Measurements from ENCODE around the gene PKP4. TPM values are rescaled to one million over a fixed set of nuclear protein-coding genes. Genes with fewer than 3 reads are reported as not detected.

Gene PKP4
- total RNA-seq, 2 experiments from 2014 or later, result 39.2 to 58.4 TPM

GRCh38 chr2:158603986-158604385 lies 147.2 kb downstream of the PKP4 start:
- POLR2A ChIA-PET, result no interaction called here

GRCh38 chr2:158610059-158610458 lies 153.3 kb downstream of the PKP4 start:
- DNase-seq, result no peak
- H3K9me3 Mint-ChIP-seq (ENCODE audit: low read depth), result no peaks in the 10 kb centered on the region
- H3K4me1 Mint-ChIP-seq, result no peaks in the 10 kb centered on the region
- intact Hi-C loops (cut with DNase I, micrococcal nuclease), result no loop called here
- ATAC-seq, result no peak
- CTCF ChIA-PET, result interaction anchor here (1.1 kb wide), 1 partner anchor 575 kb away, joined by 4 read pairs; no protein-coding TSS in a partner anchor
- POLR2A ChIA-PET, result no interaction called here
- H3K27ac Mint-ChIP-seq, result no peak overlapping the region
- no peaks in the 10 kb centered on the region for H3K36me3 Mint-ChIP-seq (ENCODE audit: low read depth)
- no peaks in the 10 kb centered on the region for H3K27me3 Mint-ChIP-seq
- H3K4me3 Mint-ChIP-seq, result no peak overlapping the region

More at GRCh38 chr2:158603986-158604385, 147.2 kb downstream of the PKP4 start:
- H3K36me3 Mint-ChIP-seq (ENCODE audit: low read depth), result peaks cover 1% of the 10 kb centered on the region
- H3K4me1 Mint-ChIP-seq, result no peaks in the 10 kb centered on the region
- intact Hi-C loops (cut with DNase I, micrococcal nuclease), result no loop called here
- CTCF ChIA-PET, result no interaction called here
- DNase-seq (no peak), ATAC-seq (no peak)
- no peak overlapping the region for H3K4me3 Mint-ChIP-seq
- H3K27me3 Mint-ChIP-seq, result no peaks in the 10 kb centered on the region
- no peak overlapping the region for H3K27ac Mint-ChIP-seq
- no peaks in the 10 kb centered on the region for H3K9me3 Mint-ChIP-seq (ENCODE audit: low read depth)

GRCh38 chr2:158616480-158617000 lies 159.8 kb downstream of the PKP4 start:
- H3K27ac Mint-ChIP-seq, result no peak overlapping the region
- DNase-seq (no peak), ATAC-seq (no peak)
- POLR2A ChIA-PET, result no interaction called here
- no peaks in the 10 kb centered on the region for H3K9me3 Mint-ChIP-seq (ENCODE audit: low read depth)
- intact Hi-C loops (cut with DNase I, micrococcal nuclease), result no loop called here
- CTCF ChIA-PET, result no interaction called here
- H3K4me3 Mint-ChIP-seq, result no peak overlapping the region
- no peaks in the 10 kb centered on the region for H3K4me1 Mint-ChIP-seq
- no peaks in the 10 kb centered on the region for H3K27me3 Mint-ChIP-seq
- H3K36me3 Mint-ChIP-seq (ENCODE audit: low read depth), result peaks cover 4% of the 10 kb centered on the region

GRCh38 chr2:158618891-158619490 lies 162.2 kb downstream of the PKP4 start:
- no peak for DNase-seq
- no peak for ATAC-seq
- CTCF ChIA-PET, result interaction anchor here (0.6 kb wide), 2 partner anchors 10 to 176 kb away, joined by 3 to 4 read pairs; no protein-coding TSS in a partner anchor
- no peak overlapping the region for H3K4me3 Mint-ChIP-seq
- no peaks in the 10 kb centered on the region for H3K9me3 Mint-ChIP-seq (ENCODE audit: low read depth)
- no peaks in the 10 kb centered on the region for H3K4me1 Mint-ChIP-seq
- intact Hi-C loops (cut with DNase I, micrococcal nuclease), result no loop called here
- no peak overlapping the region for H3K27ac Mint-ChIP-seq
- peaks cover 15% of the 10 kb centered on the region for H3K36me3 Mint-ChIP-seq (ENCODE audit: low read depth)
- POLR2A ChIA-PET, result interaction anchor here (0.5 kb wide), 1 partner anchor 452 kb away, joined by 3 read pairs; no protein-coding TSS in a partner anchor
- H3K27me3 Mint-ChIP-seq, result no peaks in the 10 kb centered on the region

GRCh38 chr2:158619496-158619895 lies 162.7 kb downstream of the PKP4 start:
- DNase-seq (no peak), ATAC-seq (no peak)
- H3K9me3 Mint-ChIP-seq (ENCODE audit: low read depth), result no peaks in the 10 kb centered on the region
- no peaks in the 10 kb centered on the region for H3K4me1 Mint-ChIP-seq
- no peak overlapping the region for H3K4me3 Mint-ChIP-seq
- no peaks in the 10 kb centered on the region for H3K27me3 Mint-ChIP-seq
- peaks cover 16% of the 10 kb centered on the region for H3K36me3 Mint-ChIP-seq (ENCODE audit: low read depth)
- ChIA-PET POLR2A (interaction anchor here (0.5 kb wide), 1 partner anchor 452 kb away, joined by 3 read pairs; no protein-coding TSS in a partner anchor), CTCF (interaction anchor here (0.6 kb wide), 1 partner anchor 177 kb away, joined by 3 read pairs; no protein-coding TSS in a partner anchor)
- intact Hi-C loops (cut with DNase I, micrococcal nuclease), result no loop called here
- H3K27ac Mint-ChIP-seq, result no peak overlapping the region

- Mint-ChIP-seq H3K27me3 (no peaks in the 10 kb centered on the region), H3K4me1 (no peaks in the 10 kb centered on the region), H3K36me3 (ENCODE audit: low read depth) (peaks cover 24% of the 10 kb centered on the region), H3K9me3 (ENCODE audit: low read depth) (no peaks in the 10 kb centered on the region), H3K27ac (no peak overlapping the region), H3K4me3 (no peak overlapping the region)
- ChIA-PET POLR2A (no interaction called here), CTCF (no interaction called here)
- DNase-seq, result no peak
- intact Hi-C loops (cut with DNase I, micrococcal nuclease), result no loop called here
- ATAC-seq, result no peak
These were observed 163.9 kb downstream of the PKP4 start for GRCh38 chr2:158620656-158621055.

GRCh38 chr2:158624071-158624667 lies 167.4 kb downstream of the PKP4 start:
- intact Hi-C loops (cut with DNase I, micrococcal nuclease), result no loop called here
- Mint-ChIP-seq H3K4me1 (no peaks in the 10 kb centered on the region), H3K9me3 (ENCODE audit: low read depth) (no peaks in the 10 kb centered on the region), H3K27ac (no peak overlapping the region), H3K4me3 (no peak overlapping the region), H3K27me3 (no peaks in the 10 kb centered on the region), H3K36me3 (ENCODE audit: low read depth) (peaks cover 24% of the 10 kb centered on the region)
- no peak for DNase-seq
- no peak for ATAC-seq
- ChIA-PET POLR2A (no interaction called here), CTCF (no interaction called here)

GRCh38 chr2:158624961-158625360 lies 168.2 kb downstream of the PKP4 start:
- peaks cover 27% of the 10 kb centered on the region for H3K36me3 Mint-ChIP-seq (ENCODE audit: low read depth)
- no peak for DNase-seq
- H3K27me3 Mint-ChIP-seq, result no peaks in the 10 kb centered on the region
- no peak overlapping the region for H3K4me3 Mint-ChIP-seq
- no peak for ATAC-seq
- H3K4me1 Mint-ChIP-seq, result no peaks in the 10 kb centered on the region
- ChIA-PET POLR2A (no interaction called here), CTCF (interaction anchor here (0.6 kb wide), 1 partner anchor 30 kb away, joined by 3 read pairs; no protein-coding TSS in a partner anchor)
- no peaks in the 10 kb centered on the region for H3K9me3 Mint-ChIP-seq (ENCODE audit: low read depth)
- no peak overlapping the region for H3K27ac Mint-ChIP-seq
- intact Hi-C loops (cut with DNase I, micrococcal nuclease), result no loop called here

GRCh38 chr2:158629116-158629515 lies 172.4 kb downstream of the PKP4 start:
- H3K27ac Mint-ChIP-seq, result no peak overlapping the region
- H3K4me1 Mint-ChIP-seq, result no peaks in the 10 kb centered on the region
- ATAC-seq (no peak), DNase-seq (no peak)
- no peak overlapping the region for H3K4me3 Mint-ChIP-seq
- peaks cover 26% of the 10 kb centered on the region for H3K36me3 Mint-ChIP-seq (ENCODE audit: low read depth)
- intact Hi-C loops (cut with DNase I, micrococcal nuclease), result no loop called here
- CTCF ChIA-PET, result interaction anchor here (0.7 to 1.4 kb wide), 2 partner anchors 125 to 1385 kb away, joined by 3 to 4 read pairs; no protein-coding TSS in a partner anchor
- H3K27me3 Mint-ChIP-seq, result no peaks in the 10 kb centered on the region
- H3K9me3 Mint-ChIP-seq (ENCODE audit: low read depth), result no peaks in the 10 kb centered on the region
- POLR2A ChIA-PET, result no interaction called here

- H3K4me3 Mint-ChIP-seq, result no peak overlapping the region
These were observed 176.5 kb downstream of the PKP4 start for GRCh38 chr2:158633261-158633660.

GRCh38 chr2:158634627-158635026 lies 177.9 kb downstream of the PKP4 start:
- CTCF ChIA-PET, result interaction anchor here (1.6 kb wide), 1 partner anchor 11 kb away, joined by 3 read pairs; no protein-coding TSS in a partner anchor
- no peak overlapping the region for H3K27ac Mint-ChIP-seq

More at GRCh38 chr2:158633261-158633660, 176.5 kb downstream of the PKP4 start:
- Mint-ChIP-seq H3K4me1 (peaks cover 7% of the 10 kb centered on the region), H3K27me3 (no peaks in the 10 kb centered on the region), H3K9me3 (ENCODE audit: low read depth) (no peaks in the 10 kb centered on the region), H3K27ac (no peak overlapping the region), H3K36me3 (ENCODE audit: low read depth) (peaks cover 23% of the 10 kb centered on the region)
- ChIA-PET POLR2A (no interaction called here), CTCF (interaction anchor here (0.7 kb wide), 1 partner anchor 600 kb away, joined by 3 read pairs; no protein-coding TSS in a partner anchor)
- ATAC-seq, result no peak
- intact Hi-C loops (cut with DNase I, micrococcal nuclease), result no loop called here
- no peak for DNase-seq

More at GRCh38 chr2:158634627-158635026, 177.9 kb downstream of the PKP4 start:
- intact Hi-C loops (cut with DNase I, micrococcal nuclease), result no loop called here
- H3K4me1 Mint-ChIP-seq, result peaks cover 7% of the 10 kb centered on the region
- peaks cover 21% of the 10 kb centered on the region for H3K36me3 Mint-ChIP-seq (ENCODE audit: low read depth)
- H3K4me3 Mint-ChIP-seq, result no peak overlapping the region
- no peaks in the 10 kb centered on the region for H3K27me3 Mint-ChIP-seq
- no peak for ATAC-seq
- POLR2A ChIA-PET, result no interaction called here
- H3K9me3 Mint-ChIP-seq (ENCODE audit: low read depth), result no peaks in the 10 kb centered on the region
- DNase-seq, result no peak
